Fibroblast of the aortic adventitia (primary cell): ENCODE data around the gene DPT. TPM values are rescaled to one million over a fixed set of nuclear protein-coding genes. Genes with fewer than 3 reads are reported as not detected.

Experiments
- DNase-seq: peaks from one replicate; pipeline ENCODE4 v3.0.0-alpha.2; 2010; ENCODE audit warnings: low read depth
- H3K4me3 ChIP-seq: 2 replicates; pipeline ENCODE4 v1.5.1; 2011; ENCODE audit warnings: low read depth, mild to moderate bottlenecking, control low read depth, low read length, moderate library complexity
- CTCF ChIP-seq: IDR thresholded peaks from 2 replicates; pipeline ENCODE4 v1.5.1; 2011; ENCODE audit warnings: mild to moderate bottlenecking, low read length, control low read depth, inconsistent platforms; ENCODE audit not compliant: insufficient read depth
- total RNA-seq: library from RNA; depleted of rRNA; stranded (reverse); fragments of >200 nt; gene quantifications from 2 replicates; pipeline ENCODE4 v1.2.3, GENCODE V29; 2012; ENCODE audit warnings: low replicate concordance

DPT gene
- total RNA-seq, 1 donor: 8.8 TPM

DNA sequence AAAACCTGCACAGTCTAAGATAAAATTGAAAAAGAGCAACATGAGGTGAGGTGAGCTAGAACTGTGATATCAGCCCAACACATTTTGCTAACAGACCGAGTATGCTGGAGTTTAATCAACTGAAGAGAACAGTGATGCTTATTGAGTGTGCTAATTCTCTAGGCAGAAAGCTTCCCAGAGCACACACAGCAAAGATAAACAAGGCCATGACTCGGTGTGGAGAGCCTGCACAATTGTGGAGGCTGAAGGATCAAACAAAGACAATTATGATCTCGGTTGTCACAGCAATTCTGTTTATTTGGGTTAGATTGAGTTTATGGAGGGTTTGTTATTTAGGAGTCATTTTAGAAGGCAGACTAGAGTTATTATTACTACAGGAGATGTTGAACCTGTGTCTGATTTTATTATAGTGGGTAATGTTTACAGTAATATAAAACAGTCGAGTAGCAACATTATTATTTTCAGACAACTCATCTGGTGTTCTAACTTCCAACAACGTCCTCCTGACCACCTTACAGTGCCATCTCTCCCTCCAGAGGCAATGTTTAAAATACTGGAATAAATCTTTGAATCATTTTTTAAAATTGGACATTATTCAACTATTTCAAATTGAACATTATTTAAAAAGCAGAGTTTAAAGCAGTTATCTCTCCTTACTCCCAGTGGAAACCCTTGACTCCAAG lies 40.2 kb downstream of the DPT start:
- H3K4me3 ChIP-seq: no peak overlapping the region
- DNase-seq: no peak
- no peak for TF ChIP-seq CTCF

DNA sequence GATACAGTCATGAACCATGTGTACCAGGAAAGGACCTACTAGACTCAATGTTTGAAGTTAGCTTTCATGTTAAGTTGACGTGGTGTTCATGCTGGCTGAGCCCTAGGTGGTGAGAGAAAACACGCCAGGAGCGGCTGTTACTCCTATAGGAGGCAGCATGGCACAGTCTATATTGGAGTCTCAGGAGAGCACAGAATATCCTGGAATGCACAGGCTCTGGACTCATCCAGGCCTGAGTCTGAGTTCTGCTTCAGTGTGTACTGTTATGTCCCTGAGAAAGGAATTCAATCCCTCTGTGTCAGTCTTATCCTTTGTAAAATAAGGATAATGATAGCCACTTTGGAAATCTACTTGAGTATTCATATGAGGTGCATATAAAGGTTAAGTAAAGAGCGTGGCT lies 41.2 kb downstream of the DPT start:
- H3K4me3 ChIP-seq: no peak overlapping the region
- no peak for TF ChIP-seq CTCF
- DNase-seq: no peak

DNA sequence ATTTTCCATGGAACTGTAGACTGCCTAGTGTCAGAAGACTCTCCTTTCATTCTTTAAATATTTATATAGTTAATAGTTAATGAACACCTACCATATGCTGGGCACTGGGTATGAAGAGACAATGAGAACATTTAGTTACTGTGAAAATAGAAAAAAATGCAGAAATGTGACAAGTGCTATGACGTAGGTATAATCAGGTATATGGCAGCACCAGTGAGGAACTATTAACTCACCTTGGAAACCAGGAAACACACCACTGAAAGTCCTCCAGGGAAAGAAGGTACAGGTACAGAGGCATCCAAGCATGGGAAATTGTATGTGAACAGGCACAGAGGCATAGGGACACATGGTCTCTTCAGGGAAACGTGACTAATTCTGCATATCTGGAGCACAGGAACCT lies 42.3 kb downstream of the DPT start:
- no peak overlapping the region for H3K4me3 ChIP-seq
- TF ChIP-seq CTCF: no peak
- no peak for DNase-seq

DNA sequence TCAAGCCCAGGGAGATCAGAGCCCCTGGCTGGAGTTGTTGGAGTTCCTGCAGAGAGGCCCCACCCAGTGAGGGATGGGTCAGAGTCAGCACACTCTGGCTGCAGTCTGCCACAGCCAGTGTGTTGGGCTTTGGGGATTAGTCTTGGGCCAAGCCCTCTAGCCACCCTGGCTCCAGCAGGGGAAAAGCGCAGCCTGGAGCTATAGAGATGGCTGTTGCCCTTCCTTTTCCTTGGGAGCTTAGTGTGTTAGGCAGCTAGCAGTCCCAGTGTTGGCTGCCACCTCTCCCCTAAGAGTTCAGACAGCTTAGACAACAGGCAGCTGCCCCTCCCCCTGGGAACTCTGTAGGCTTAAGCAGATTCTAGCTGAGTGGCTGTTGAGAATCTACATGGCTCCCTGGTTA lies 45.1 kb downstream of the DPT start:
- no peak for DNase-seq
- no peak overlapping the region for H3K4me3 ChIP-seq
- TF ChIP-seq CTCF: no peak

GRCh38 chr1:168676861-168677260 lies 52.1 kb downstream of the DPT start:
- no peak for TF ChIP-seq CTCF
- DNase-seq: no peak
- no peak overlapping the region for H3K4me3 ChIP-seq

GRCh38 chr1:168676029-168676812 lies 52.8 kb downstream of the DPT start:
- no peak for TF ChIP-seq CTCF
- H3K4me3 ChIP-seq: no peak overlapping the region
- no peak for DNase-seq
